HG03575 (cell line): Measurements from ENCODE around the gene CNRIP1.

Experiments used
- ATAC-seq: cut with Tn5 transposase; IDR thresholded peaks from one replicate; pipeline ENCODE4 v1.9.1; 2021; ENCODE audit not compliant: unreplicated experiment, insufficient number of reproducible peaks, low FRiP score; ENCODE audit errors: extremely low read depth

CNRIP1 gene

GRCh38 chr2:68295516-68295915, 24.2 kb downstream of the CNRIP1 start:
- no peak for ATAC-seq

DNA sequence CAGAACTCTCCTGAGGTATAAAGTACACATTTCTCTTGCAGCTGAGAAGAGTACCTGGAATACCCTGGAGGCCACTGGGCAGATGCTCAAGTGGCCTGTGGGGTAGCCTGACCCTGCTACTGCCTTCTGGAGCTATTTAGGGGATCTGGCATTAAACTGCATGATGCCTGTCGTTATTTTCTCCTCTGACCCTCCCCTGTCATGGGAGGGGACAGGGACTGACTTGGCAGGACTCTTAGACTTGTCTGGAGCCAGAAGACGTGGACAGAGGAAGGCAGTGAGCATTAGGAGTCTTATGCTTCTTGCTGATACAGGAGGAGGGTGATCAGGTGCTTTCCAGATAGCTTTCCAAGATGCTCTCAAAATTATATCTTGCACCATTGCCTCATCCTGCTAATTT, 24.8 kb downstream of the CNRIP1 start:
- ATAC-seq: no peak

- ATAC-seq: no peak
Observed at GRCh38 chr2:68294187-68294586, 25.6 kb downstream of the CNRIP1 start.

- ATAC-seq: no peak
Observed at GRCh38 chr2:68293755-68294154, 26.0 kb downstream of the CNRIP1 start.

DNA sequence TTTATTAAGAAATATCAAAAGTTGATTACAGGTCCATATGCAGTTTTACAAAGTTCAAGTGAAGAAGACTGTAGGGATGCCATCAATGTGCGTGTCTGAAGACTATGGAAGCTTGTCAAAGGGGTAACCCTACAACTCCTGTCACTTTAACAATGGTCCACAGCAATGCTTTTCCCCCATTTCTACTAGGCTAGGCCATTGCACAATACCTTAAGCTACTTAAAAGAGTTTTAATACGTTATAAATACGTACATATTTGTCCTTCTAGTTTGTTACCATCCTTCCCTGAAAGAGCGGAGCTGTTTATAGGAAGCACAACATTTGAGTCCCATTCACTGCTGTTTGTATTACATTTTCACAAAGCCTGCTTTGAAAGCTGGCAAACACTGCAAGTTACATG, 26.7 kb downstream of the CNRIP1 start:
- ATAC-seq: no peak

GRCh38 chr2:68292108-68292710, 27.5 kb downstream of the CNRIP1 start:
- ATAC-seq: peak; percentile 53

DNA sequence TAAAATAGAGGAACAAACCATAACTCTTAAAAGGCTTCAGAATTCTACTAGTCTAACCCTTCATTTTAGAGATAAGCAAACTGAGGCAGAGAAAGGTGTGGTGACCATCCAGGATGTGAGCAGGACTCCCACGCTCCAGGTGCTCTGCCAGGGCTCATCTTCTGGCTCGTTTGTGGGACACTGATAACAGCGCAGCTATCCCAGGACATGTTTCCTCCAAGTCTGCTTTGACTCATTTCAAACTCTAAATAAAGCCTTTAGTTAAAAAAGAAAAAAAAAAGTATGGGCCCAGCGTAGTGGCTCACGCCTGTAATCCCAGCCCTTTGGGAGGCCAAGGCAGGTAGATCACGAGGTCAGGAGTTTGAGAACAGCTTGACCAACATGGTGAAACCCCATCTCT, 28.4 kb downstream of the CNRIP1 start:
- ATAC-seq: no peak

DNA sequence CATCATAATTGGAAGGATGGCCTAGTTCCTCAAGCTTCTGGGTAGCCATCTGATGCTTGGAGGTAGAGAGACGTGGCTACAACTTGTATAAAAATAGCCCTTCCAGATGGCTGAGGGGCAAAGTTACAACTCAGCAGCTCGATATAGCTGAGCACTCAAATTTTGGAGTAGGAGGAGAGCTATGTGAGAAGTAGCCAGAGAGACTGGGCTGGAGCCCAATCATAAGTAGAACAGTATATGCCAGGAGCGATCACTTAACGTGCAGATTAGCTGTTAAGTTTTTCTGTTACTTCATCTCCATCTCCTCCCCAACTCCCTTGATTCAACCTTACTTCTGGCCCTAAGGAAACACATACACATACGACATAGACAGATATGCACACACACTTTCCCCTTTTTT, 28.8 kb downstream of the CNRIP1 start:
- ATAC-seq: no peak

DNA sequence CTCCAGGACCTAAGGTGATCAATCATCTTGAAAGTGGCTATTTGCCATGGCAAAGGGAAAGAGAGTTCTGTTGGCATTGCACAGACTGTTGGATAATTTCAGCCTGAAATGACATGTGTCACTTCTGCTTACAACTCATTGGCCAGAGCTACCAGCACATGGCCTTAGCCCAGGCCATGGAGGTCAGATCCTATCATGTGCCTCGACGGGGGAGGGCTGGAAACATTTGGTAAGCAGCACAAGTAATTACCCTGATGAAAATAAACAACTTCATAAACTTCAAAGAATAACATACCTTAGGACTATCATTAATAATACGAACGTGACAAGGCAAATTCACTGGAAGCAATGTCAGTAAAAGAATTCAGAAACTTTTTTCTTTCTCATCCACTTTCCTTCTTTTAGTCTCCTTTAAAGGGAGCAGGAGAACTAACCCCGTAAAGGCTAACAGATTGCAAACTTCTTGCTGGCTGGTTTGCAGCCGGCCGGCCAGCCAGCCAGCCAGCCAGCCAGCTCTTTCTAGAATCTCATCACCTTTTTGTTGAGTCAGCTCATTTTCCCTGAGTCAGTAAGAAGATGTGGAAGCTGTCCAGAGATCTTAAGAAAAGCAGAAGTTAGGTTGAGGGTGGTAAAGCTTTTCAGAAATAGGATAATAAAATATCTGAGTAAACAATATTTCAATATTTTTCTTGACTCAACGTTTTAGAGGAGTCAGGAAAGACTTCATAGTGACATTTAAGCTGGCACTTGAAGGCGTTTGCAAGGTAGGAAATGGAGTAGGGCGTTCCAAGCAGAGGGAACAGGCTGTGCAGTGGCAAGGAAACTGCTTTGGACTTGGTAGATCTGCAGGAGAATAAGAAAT, 31.9 kb downstream of the CNRIP1 start:
- no peak for ATAC-seq

GRCh38 chr2:68284896-68285295, 34.9 kb downstream of the CNRIP1 start:
- no peak for ATAC-seq

GRCh38 chr2:68283419-68283812, 36.3 kb downstream of the CNRIP1 start:
- ATAC-seq: no peak

DNA sequence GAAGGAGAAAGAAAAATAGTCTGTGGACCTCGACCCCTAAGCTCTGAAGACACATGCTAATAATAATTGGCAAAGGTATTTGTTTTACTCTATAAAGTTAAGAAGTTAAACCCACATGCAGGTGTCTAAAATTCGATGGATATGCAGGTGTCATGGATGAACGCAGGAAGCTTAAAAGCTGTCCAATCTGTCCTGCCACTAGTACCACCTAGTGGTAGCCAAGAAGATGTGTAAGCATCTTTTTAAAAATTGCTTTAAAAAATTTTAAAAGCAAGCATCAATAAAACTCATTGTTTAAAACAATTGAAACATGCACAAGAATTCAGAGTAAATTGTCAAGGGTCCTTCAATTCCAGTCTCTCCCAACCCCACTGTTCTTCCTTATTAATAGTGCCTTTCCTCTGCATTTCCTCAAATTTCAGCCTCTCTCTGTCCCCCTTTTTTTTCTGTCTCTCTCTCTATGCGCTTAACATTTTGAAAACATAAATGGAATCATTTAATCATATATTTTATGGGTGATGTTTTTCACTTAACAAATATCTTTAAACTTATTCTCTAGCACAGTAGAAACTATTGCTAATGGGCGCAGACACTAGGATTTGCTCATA, 36.8 kb downstream of the CNRIP1 start:
- ATAC-seq: no peak

GRCh38 chr2:68280796-68281195, 39.0 kb downstream of the CNRIP1 start:
- no peak for ATAC-seq

DNA sequence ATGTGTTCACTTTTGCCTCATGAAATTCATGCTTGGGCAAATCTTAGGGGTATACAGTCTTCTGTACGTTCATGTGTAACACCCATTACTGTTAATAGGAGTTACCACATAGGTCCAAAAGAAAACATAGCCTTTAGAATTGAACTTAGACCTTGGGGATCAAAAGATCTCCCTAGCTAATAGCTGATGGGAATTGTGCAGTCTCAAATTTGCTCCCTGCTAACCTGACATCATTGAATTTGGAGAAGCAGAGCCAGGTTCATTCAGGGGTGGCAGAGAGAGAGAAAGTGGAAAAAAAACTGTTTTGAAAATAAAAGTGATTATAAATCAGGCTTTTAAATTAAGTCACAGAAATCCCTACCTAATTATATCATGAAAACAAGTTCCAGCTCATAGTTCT, 39.4 kb downstream of the CNRIP1 start:
- no peak for ATAC-seq

GRCh38 chr2:68279691-68280090, 40.1 kb downstream of the CNRIP1 start:
- ATAC-seq: no peak

- ATAC-seq: no peak
Observed at GRCh38 chr2:68278169-68278568, 41.6 kb downstream of the CNRIP1 start.

- no peak for ATAC-seq
Observed at GRCh38 chr2:68274022-68274421, 45.7 kb downstream of the CNRIP1 start.

DNA sequence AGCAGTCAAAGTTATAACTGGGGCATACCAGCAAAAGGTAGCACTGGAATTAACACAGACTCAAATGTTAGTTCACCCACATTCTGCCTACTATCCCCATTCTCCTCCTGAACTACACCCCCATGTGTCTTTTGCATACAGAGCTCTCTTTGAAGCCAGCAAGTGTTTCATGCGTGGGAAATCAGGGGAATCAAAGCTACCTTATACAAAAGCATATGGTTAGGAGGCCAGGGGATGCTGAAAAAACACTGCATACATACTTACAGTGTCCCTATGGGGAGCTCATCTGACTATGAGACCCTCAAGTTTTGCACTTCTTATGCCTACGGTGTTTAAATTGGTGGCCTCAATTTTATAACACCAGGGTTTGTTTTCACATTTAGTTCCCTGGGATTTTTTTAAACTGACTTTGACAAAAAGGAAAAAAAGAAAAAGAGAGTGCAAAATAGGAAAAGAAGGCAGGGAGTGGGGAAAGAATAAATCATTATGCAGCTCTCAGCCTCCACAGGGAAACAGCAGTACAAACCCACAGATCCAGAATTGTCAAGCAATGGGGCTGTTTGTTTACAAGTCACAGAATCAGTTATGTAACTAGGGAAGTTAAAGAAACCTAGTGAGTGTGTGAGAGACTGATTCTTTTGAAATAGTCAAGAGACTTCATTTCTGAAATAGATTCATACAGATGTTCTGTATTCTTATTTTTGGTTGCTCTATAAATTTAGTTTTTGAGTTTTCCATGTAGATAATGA, 47.3 kb downstream of the CNRIP1 start:
- no peak for ATAC-seq

GRCh38 chr2:68266655-68267054, 53.1 kb downstream of the CNRIP1 start:
- no peak for ATAC-seq

GRCh38 chr2:68263632-68264031, 56.1 kb downstream of the CNRIP1 start:
- no peak for ATAC-seq
